ENCODE measurements around the gene GAP43. TPM values are rescaled to one million over a fixed set of nuclear protein-coding genes. Genes with fewer than 3 reads are reported as not detected.
A peak's percentile ranks its signal among the peaks of the same experiment; 100 is the strongest.

GAP43 gene
- total and polyA plus RNA-seq, 10 donors = 0.14 to 0.38 (median 0.20) TPM; not detected in 7

DNA sequence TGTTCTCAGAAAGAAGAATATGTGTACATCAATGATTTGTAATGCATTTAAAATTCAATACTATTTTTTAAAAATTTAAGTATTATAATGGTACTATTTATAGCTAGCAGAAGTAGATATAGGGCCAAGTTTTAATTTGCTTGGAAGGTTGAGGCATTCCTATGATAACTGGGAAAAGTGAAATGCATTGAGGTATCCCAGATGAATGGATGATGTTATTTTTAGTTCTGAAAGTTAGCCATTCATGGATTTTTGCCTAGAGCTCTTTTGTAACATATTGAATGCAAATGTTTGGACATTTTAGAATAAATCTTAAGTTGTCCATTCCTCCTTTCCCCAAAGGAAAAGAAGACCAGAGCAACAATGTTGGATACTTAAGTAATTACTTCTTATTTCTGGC, 47.6 kb downstream of the GAP43 start:
- intact Hi-C loops (cut with DNase I; ENCODE audit: low total_unique reads) = no loop called here
- Histone ChIP-seq H3K36me3 (no peaks in the 10 kb centered on the region), H3K27ac (no peak overlapping the region), H3K4me3 (no peak overlapping the region), H3K27me3 (replicated peaks in 1 of 7) (peaks cover 0 to under 1% (median 0%) of the 10 kb centered on the region in 7 donors), H3K4me1 (peaks cover 0 to 3% (median 0%) of the 10 kb centered on the region in 6 donors), H3K9me3 (no peaks in the 10 kb centered on the region)
- TF ChIP-seq, protein P1, sequence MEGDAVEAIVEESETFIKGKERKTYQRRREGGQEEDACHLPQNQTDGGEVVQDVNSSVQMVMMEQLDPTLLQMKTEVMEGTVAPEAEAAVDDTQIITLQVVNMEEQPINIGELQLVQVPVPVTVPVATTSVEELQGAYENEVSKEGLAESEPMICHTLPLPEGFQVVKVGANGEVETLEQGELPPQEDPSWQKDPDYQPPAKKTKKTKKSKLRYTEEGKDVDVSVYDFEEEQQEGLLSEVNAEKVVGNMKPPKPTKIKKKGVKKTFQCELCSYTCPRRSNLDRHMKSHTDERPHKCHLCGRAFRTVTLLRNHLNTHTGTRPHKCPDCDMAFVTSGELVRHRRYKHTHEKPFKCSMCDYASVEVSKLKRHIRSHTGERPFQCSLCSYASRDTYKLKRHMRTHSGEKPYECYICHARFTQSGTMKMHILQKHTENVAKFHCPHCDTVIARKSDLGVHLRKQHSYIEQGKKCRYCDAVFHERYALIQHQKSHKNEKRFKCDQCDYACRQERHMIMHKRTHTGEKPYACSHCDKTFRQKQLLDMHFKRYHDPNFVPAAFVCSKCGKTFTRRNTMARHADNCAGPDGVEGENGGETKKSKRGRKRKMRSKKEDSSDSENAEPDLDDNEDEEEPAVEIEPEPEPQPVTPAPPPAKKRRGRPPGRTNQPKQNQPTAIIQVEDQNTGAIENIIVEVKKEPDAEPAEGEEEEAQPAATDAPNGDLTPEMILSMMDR (IDR thresholded peaks at IDR 0.05 in 8 of 11, conservative IDR thresholded peaks at IDR 0.05 in 3 of 11) = no peak
- no peak for TF ChIP-seq POLR2AphosphoS5 (IDR thresholded peaks at IDR 0.05)
- no peak for TF ChIP-seq POLR2A (IDR thresholded peaks at IDR 0.05)
- DNase-seq = no peak

GRCh38 chr3:115671761-115672455, 48.6 kb downstream of the GAP43 start:
- no peak for DNase-seq
- Histone ChIP-seq H3K27ac (peak overlapping the region; percentile 10 to 51 (median 38)), H3K4me3 (peak overlapping the region in 1 of 8 donors; percentile 16), H3K27me3 (replicated peaks in 1 of 7) (peaks cover 0 to 7% (median 0%) of the 10 kb centered on the region in 7 donors), H3K36me3 (no peaks in the 10 kb centered on the region), H3K9me3 (no peaks in the 10 kb centered on the region), H3K4me1 (peaks cover 0 to 3% (median 0%) of the 10 kb centered on the region in 6 donors)
- intact Hi-C loops (cut with DNase I; ENCODE audit: low total_unique reads) = no loop called here
- 54 to 72% (median 68%) methylated on average over 5 of the region's 5 CpGs for WGBS, 5 donors
- no peak for TF ChIP-seq POLR2AphosphoS5 (IDR thresholded peaks at IDR 0.05)
- TF ChIP-seq, protein P1 (IDR thresholded peaks at IDR 0.05 in 8 of 11, conservative IDR thresholded peaks at IDR 0.05 in 3 of 11) = no peak
- TF ChIP-seq POLR2A (IDR thresholded peaks at IDR 0.05) = no peak

GRCh38 chr3:115673881-115674280, 50.6 kb downstream of the GAP43 start:
- TF ChIP-seq POLR2AphosphoS5 (IDR thresholded peaks at IDR 0.05) = no peak
- TF ChIP-seq, protein P1 (IDR thresholded peaks at IDR 0.05 in 8 of 11, conservative IDR thresholded peaks at IDR 0.05 in 3 of 11) = no peak
- Histone ChIP-seq H3K4me3 (no peak overlapping the region), H3K4me1 (peaks cover 0 to 3% (median 0%) of the 10 kb centered on the region in 6 donors), H3K27me3 (replicated peaks in 1 of 7) (peaks cover 0 to 7% (median 0%) of the 10 kb centered on the region in 7 donors), H3K36me3 (no peaks in the 10 kb centered on the region), H3K9me3 (no peaks in the 10 kb centered on the region), H3K27ac (no peak overlapping the region)
- DNase-seq = no peak
- intact Hi-C loops (cut with DNase I; ENCODE audit: low total_unique reads) = no loop called here
- WGBS, 5 donors = 95 to 98% (median 97%) methylated on average over 3 of the region's 3 CpGs

GRCh38 chr3:115676336-115676735, 53.0 kb downstream of the GAP43 start:
- 91 to 96% (median 94%) methylated on average over 6 to 9 of the region's 9 CpGs for WGBS, 5 donors
- Histone ChIP-seq H3K4me1 (peaks cover 0 to 3% (median 0%) of the 10 kb centered on the region in 6 donors), H3K36me3 (no peaks in the 10 kb centered on the region), H3K4me3 (no peak overlapping the region), H3K27me3 (replicated peaks in 1 of 7) (peaks cover 0 to 24% (median 0%) of the 10 kb centered on the region in 7 donors), H3K27ac (no peak overlapping the region), H3K9me3 (no peaks in the 10 kb centered on the region)
- DNase-seq = no peak
- TF ChIP-seq POLR2A (IDR thresholded peaks at IDR 0.05) (no peak), POLR2AphosphoS5 (IDR thresholded peaks at IDR 0.05) (no peak)
- TF ChIP-seq, protein P1 (IDR thresholded peaks at IDR 0.05 in 8 of 11, conservative IDR thresholded peaks at IDR 0.05 in 3 of 11) = no peak
- intact Hi-C loops (cut with DNase I; ENCODE audit: low total_unique reads) = no loop called here
